ENCODE results near the gene PIGO. TPM values are rescaled to one million over a fixed set of nuclear protein-coding genes. Genes with fewer than 3 reads are reported as not detected.

Gene PIGO
- total RNA-seq, 1 donor from 2014 or later, result 13.3 TPM

DNA sequence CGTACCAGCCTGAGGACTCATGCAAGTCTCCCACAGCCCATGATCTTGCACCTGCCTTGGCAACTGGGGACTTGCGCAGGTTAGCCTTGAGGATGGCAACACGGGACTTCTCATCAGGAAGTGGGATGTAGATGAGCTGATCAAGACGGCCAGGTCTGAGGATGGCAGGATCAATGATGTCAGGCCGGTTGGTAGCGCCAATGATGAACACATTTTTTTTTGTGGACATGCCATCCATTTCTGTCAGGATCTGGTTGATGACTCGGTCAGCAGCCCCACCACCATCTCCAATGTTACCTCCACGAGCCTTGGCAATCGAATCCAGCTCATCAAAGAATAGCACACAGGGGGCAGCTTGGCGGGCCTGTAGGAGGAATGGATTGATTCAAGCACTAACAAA, 37.0 kb downstream of the PIGO start:
- intact Hi-C loops (cut with DNase I), result no loop called here
- H3K4me3 ChIP-seq, result no peak overlapping the region
- no peaks in the 10 kb centered on the region for H3K9me3 ChIP-seq
- no peaks in the 10 kb centered on the region for H3K4me1 ChIP-seq
- TF ChIP-seq, protein P1, sequence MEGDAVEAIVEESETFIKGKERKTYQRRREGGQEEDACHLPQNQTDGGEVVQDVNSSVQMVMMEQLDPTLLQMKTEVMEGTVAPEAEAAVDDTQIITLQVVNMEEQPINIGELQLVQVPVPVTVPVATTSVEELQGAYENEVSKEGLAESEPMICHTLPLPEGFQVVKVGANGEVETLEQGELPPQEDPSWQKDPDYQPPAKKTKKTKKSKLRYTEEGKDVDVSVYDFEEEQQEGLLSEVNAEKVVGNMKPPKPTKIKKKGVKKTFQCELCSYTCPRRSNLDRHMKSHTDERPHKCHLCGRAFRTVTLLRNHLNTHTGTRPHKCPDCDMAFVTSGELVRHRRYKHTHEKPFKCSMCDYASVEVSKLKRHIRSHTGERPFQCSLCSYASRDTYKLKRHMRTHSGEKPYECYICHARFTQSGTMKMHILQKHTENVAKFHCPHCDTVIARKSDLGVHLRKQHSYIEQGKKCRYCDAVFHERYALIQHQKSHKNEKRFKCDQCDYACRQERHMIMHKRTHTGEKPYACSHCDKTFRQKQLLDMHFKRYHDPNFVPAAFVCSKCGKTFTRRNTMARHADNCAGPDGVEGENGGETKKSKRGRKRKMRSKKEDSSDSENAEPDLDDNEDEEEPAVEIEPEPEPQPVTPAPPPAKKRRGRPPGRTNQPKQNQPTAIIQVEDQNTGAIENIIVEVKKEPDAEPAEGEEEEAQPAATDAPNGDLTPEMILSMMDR (IDR thresholded peaks at IDR 0.05), result no peak
- TF ChIP-seq POLR2AphosphoS5 (IDR thresholded peaks at IDR 0.05; ENCODE audit: insufficient read depth in 1 of 2, low read depth in 1 of 2) (no peak), POLR2A (IDR thresholded peaks at IDR 0.05) (no peak)
- H3K36me3 ChIP-seq, result peaks cover 0 to 100% of the 10 kb centered on the region in 2 donors
- H3K27ac ChIP-seq, result no peak overlapping the region
- DNase-seq (ENCODE audit: extremely low spot score in 2 of 2), result no peak
- H3K27me3 ChIP-seq, result no peaks in the 10 kb centered on the region

DNA sequence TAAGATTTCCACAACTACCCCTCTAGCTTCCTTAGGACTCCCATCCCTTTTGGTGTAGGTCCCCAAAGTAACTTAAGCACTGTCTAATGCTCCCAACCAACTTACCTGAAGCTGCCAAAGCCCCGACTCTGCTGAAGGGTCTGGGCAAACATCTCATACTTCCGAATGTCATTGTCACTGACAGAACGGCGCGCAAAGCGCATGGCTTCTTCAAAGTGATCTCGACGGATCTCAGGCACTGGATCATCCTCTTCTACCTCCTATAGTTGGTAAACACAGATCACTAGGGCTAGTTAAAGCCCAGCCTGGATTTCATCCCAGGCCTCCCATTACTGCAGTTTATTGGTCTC, 39.1 kb downstream of the PIGO start:
- H3K27ac ChIP-seq, result no peak overlapping the region
- no peak overlapping the region for H3K4me3 ChIP-seq
- DNase-seq (ENCODE audit: extremely low spot score in 2 of 2), result no peak
- no peaks in the 10 kb centered on the region for H3K27me3 ChIP-seq
- H3K9me3 ChIP-seq, result no peaks in the 10 kb centered on the region
- H3K4me1 ChIP-seq, result no peaks in the 10 kb centered on the region
- intact Hi-C loops (cut with DNase I), result no loop called here
- peaks cover 0 to 82% of the 10 kb centered on the region in 2 donors for H3K36me3 ChIP-seq
- no peak for TF ChIP-seq POLR2AphosphoS5 (IDR thresholded peaks at IDR 0.05; ENCODE audit: insufficient read depth in 1 of 2, low read depth in 1 of 2)
- TF ChIP-seq, protein P1 (IDR thresholded peaks at IDR 0.05), result no peak
- TF ChIP-seq POLR2A (IDR thresholded peaks at IDR 0.05), result no peak

DNA sequence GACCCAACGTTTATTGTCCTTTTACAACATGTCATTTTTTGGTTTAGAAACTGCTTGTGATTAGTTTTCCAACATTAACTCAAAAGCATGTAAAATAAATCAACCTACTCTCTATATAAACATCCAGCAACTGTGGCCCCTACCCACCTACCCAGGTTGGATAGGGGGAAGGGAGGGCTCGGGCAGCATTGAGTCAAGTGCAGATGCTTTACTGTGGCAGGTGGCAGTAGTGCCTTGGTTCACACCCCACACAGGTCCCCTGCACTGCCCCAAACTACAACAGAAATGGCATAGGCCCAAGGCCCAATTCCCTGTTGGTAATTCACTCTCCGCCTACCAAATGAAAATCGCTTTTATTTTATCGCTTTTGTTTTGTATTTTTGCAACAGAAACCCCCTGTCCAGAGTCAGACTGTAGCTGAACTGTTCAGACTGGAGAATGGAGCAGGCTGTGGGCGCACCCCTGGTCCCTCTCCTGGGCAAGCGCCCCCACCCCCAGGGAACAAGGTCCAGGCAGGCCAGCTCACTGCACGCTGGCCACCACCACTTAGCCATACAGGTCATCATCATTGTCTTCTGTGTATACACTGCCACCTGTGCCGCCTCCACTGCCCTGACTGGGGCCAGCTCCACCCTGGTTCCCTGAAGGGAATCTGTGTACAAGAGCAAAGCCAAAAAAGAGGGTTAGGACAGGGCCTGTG, 39.7 kb downstream of the PIGO start:
- H3K9me3 ChIP-seq, result no peaks in the 10 kb centered on the region
- no peaks in the 10 kb centered on the region for H3K27me3 ChIP-seq
- no peak overlapping the region for H3K4me3 ChIP-seq
- intact Hi-C loops (cut with DNase I), result no loop called here
- H3K4me1 ChIP-seq, result no peaks in the 10 kb centered on the region
- H3K36me3 ChIP-seq, result peaks cover 0 to 77% of the 10 kb centered on the region in 2 donors
- H3K27ac ChIP-seq, result no peak overlapping the region
- no peak for DNase-seq (ENCODE audit: extremely low spot score in 2 of 2)
- TF ChIP-seq POLR2AphosphoS5 (IDR thresholded peaks at IDR 0.05; ENCODE audit: insufficient read depth in 1 of 2, low read depth in 1 of 2) (no peak), POLR2A (IDR thresholded peaks at IDR 0.05) (no peak)
- TF ChIP-seq, protein P1 (IDR thresholded peaks at IDR 0.05), result no peak

DNA sequence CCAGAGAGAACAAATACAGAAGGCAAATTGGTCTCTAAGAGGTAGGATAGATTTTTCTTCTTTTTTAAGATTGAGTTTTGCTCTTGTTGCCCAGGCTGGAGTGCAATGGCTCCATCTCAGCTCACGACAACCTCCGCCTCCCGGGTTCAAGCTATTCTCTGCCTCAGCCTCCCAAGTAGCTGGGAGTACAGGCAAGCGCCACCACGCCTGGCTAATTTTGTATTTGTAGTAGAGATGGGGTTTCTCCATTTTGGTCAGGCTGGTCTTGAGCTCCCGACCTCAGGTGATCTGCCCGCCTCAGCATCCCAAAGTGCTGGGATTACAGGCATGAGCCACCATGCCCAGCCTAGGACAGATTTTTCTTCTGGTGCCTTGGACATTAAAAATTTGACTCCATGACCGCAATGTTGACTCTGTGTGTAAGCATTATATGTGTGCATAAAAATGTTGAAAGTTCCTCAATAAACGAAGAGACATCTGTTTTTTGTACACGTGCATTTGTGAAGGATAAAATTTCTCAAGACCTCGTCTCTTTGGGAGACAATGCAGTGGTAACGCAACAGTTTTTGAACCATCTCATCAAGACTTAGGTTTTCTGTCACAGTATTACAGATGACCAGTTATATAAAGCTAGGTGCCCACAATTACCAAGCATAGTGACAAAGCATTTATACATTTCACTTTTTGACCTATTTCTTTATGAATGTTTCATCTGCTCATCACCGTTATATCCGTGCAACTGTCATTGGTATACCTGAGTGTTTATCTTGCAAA, 41.3 kb downstream of the PIGO start:
- H3K9me3 ChIP-seq, result no peaks in the 10 kb centered on the region
- intact Hi-C loops (cut with DNase I), result no loop called here
- peaks cover 0 to 62% of the 10 kb centered on the region in 2 donors for H3K36me3 ChIP-seq
- no peak for TF ChIP-seq POLR2AphosphoS5 (IDR thresholded peaks at IDR 0.05; ENCODE audit: insufficient read depth in 1 of 2, low read depth in 1 of 2)
- TF ChIP-seq, protein P1 (IDR thresholded peaks at IDR 0.05), result no peak
- no peak for TF ChIP-seq POLR2A (IDR thresholded peaks at IDR 0.05)
- DNase-seq (ENCODE audit: extremely low spot score in 2 of 2), result no peak
- H3K27ac ChIP-seq, result no peak overlapping the region
- no peaks in the 10 kb centered on the region for H3K27me3 ChIP-seq
- no peak overlapping the region for H3K4me3 ChIP-seq
- H3K4me1 ChIP-seq, result no peaks in the 10 kb centered on the region

Data from vagina (tissue), 2 donors.